Neural cell (in vitro differentiated cells): ENCODE results near the gene GPR82.

Source experiments
- CTCF ChIP-seq: fragments of 450-650 bp; IDR thresholded peaks from 2 replicates; pipeline ENCODE4 v1.5.1; 2014; ENCODE audit warnings: antibody characterized with exemption, mild to moderate bottlenecking, moderate library complexity; ENCODE audit not compliant: poor library complexity, severe bottlenecking
- EP300 ChIP-seq: fragments of 450-650 bp; conservative IDR thresholded peaks from 2 replicates; pipeline ENCODE4 v1.6.1; 2014; ENCODE audit warnings: antibody characterized with exemption, mild to moderate bottlenecking, moderate library complexity; ENCODE audit not compliant: poor library complexity, severe bottlenecking
- EZH2 ChIP-seq: fragments of 200-600, 300-800 bp; shearing (Covaris generic), sonication (generic); IDR thresholded peaks from 2 replicates; pipeline ENCODE4 v1.6.1; 2014; ENCODE audit warnings: antibody characterized with exemption, low read length, borderline replicate concordance, mild to moderate bottlenecking; ENCODE audit not compliant: insufficient read depth, poor library complexity, severe bottlenecking
- POLR2AphosphoS5 ChIP-seq: IDR thresholded peaks from 2 replicates; pipeline ENCODE4 v1.6.1; 2012
- SMC3 ChIP-seq: fragments of 450-650 bp; conservative IDR thresholded peaks from 2 replicates; pipeline ENCODE4 v1.6.1; 2014; ENCODE audit warnings: antibody characterized with exemption, mild to moderate bottlenecking, moderate library complexity; ENCODE audit not compliant: poor library complexity

DNA sequence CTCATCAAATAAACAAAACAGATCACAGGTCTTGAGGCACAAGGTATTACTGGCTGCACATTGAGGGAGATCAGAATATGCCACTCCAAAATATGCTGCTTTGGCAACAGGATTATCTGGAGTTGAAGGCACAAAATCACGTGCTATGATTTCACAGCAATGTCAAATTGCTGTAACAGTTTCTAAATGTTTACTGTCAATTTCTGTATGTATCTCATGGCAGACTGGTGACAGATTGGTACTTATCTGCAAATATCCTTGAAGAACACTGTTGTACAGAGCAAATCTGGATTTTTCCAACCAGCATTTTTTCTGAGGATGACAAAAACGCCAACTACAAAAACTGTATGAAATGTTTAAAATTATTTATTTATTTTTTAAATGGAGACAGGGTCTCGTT, 26.7 kb downstream of the GPR82 start:
- TF ChIP-seq CTCF = no peak
- TF ChIP-seq EP300 = peak; percentile 78
- peak; percentile 58 for TF ChIP-seq POLR2AphosphoS5
- TF ChIP-seq SMC3 = no peak
- TF ChIP-seq EZH2 = no peak
